HG02943 (cell line): ENCODE results near the gene BNIP3.
"Not testable (repeated sequence)": the region's sequence is repeated elsewhere in the genome, so short reads cannot be mapped to it uniquely, and the experiment has no call there.

Experiments used
- ATAC-seq: cut with Tn5 transposase; IDR thresholded peaks from one replicate; pipeline ENCODE4 v1.9.1; 2021; ENCODE audit warnings: mild to moderate bottlenecking, low read depth, moderate library complexity; ENCODE audit not compliant: unreplicated experiment

BNIP3 gene

GRCh38 chr10:132003282-132003924, 21.7 kb upstream of the BNIP3 start:
- ATAC-seq: no peak

DNA sequence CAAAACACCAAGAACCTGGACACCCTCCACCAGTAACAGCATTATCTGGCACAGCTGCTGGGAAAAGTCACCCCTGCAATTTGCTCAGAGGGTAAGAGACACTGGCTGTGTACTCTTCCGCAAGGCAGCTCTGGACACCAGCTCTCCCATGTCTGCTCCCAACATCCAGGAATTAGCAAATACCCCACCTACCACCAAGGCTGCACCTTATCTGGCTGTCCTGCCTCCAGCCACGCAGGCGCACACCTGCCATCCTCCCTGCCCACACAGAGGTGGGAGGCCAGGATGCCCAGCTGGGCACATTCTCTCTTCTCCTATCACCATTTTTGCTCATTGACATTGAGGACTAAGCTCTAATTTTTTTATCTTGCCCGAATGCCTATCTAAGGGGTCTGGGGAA, 20.3 kb upstream of the BNIP3 start:
- ATAC-seq: no peak

GRCh38 chr10:132001238-132001972, 19.7 kb upstream of the BNIP3 start:
- no peak for ATAC-seq

DNA sequence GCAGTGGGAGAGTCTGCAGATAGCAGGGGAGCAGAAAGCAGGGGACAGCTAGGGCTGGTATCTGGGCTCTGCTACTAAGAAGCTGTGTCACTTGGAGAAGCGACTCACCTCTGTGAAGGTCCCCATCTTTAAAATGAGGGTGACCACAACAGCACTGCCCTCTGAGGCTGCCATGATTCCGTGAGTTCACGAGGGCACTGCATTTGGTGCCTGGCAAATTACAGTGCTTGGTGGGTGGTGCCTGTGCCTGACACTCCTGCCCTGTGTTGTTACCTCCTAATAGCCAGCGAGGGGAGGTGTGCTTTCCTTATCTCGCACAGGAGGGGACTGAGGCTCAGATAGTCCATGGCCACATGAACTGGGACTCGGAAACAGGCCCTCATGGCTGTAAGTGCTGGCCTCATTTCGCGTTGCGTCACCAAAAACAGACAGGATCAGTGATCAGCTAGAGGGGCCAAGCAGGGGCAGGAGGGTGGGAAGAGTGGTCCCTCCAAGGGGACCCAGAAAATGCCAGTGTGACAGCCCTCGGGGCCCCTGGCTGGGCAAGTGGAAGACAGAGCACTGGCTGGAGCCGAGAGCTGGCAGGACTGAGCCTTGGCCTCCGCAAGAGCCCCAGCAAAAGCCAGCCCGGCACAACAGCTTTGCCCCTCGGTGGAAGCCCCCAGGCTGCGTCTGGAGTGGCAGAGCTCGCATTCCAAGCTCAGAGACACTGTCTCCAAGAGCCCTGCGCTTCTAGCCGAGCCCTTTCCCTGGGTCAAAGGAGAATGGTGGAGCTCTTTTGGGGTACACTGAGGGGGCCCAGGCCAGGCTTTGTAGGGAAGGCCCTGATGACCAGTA, 17.3 kb upstream of the BNIP3 start:
- no peak for ATAC-seq

DNA sequence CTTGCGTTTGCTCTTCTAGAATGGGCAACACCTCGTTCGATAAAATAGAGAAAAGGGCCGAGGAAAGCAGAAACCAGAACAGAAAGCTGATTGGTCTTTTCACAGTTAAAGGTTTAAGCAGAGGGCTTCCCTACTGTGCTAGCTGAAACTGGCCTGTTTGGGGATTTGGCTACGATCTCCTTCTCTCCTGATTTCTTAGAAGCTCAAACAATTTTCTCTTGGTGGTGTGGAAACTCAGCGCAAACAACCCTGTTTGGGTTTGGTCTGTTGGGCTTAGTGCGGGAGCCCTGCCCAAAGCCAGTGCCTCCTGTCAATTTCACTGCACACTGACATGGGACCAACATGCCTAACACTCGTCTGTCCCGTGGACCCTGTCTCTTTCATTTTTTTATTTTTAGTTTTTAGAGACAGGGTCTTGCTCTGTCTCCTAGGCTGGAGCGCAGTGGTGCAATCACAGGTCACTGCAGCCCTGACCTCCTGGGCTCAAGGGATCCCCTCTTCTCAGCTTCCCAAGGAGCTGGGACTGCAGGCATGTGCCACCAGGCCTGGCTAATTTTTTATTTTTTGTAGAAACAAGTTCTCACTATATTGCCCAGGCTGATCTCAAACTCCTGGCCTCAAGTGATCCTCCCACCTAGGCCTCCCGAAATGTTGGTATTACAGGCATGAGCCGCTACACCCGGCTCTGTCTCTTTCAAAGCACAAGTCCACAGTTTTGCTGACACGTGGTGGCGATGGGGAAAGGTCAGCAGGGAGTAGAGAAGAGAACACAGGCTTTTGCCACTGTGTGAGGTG, 16.5 kb upstream of the BNIP3 start:
- ATAC-seq: no peak

- no peak for ATAC-seq
Observed at GRCh38 chr10:131997366-131998049, 15.8 kb upstream of the BNIP3 start.

DNA sequence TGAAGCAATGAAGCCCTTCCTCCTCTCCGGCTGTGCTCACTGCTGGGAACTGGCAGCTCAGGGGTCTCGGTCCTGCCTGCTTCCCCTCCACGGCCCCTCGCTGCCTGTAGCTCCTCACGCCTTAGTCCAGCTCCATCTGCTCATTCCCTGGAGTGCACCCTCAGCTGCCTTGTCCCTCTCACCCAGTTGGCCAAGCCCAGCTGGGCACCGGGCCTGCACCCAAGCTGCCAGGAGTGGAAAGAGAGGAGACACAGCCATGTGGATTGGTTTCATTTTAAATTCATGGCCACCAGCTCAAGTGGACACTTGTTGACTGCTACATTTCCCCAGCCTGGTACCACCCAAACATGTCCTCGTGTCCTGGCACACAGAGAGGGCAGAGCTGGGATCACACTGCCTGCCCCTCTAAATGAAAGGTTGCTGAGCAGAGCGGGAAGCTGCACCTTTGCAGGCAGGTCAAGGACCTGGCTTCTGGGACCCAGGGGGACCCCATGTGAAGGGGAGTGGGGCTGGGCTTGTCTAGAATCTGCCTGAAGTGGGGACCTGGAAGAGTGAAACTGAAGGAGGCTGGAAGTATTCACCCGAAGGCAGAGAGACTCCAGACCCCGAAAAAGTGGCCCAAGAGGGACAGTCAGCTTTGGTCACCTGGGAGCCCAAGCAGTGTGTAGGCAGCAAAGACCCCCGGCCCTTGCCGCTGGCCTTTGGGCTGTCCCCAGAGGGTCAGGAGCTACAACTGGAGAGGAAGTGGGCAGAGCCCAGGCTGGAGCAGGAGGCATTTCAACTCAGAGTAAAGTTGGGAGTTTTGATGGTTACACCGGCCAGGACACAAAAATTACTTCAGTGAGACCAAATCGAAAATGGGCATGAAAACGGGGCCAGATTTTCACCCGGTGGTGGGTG, 15.0 kb upstream of the BNIP3 start:
- ATAC-seq: no peak

DNA sequence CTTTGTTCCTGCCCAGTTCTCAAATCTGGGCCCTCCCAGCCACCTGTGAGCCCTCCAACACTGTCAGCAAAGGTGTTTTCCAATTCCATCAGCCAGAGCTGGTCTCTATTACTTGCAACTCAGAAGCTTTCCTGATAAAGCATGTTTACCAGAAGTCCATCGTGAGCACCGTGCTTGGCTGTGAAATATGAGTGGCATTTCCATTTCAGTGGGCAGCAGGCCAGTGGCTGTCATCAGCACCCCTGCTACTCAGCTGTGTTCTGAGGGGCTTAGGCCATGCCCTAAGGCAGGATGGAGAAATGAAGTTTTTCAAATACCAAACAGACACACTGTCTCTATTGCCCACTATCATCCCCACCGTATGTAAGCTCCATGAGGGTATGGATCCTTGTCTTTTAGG, 12.7 kb upstream of the BNIP3 start:
- ATAC-seq: no peak

DNA sequence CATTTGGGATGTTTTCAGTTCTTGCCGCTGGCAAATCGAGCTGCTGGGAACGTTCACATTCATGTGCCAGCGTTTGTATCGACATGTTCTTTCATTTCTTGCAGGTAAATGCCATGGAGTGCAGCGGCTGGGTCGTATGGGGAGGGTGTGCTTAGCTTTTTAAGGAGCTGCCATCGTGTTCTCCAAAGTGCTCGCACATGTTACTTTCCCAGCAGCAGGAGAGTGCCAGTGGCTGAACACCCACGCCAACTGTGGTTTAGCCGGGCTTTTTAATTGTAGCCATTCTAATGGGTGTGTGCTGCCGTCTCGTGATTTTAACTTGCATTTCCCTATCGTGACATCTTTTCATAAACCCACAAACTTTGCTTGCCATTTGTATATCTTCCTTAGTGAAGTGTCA, 11.6 kb upstream of the BNIP3 start:
- ATAC-seq: no peak

- ATAC-seq: no peak
Observed at GRCh38 chr10:131991726-131992125, 10.0 kb upstream of the BNIP3 start.

- ATAC-seq: not testable (repeated sequence)
Observed at GRCh38 chr10:131987786-131988185, 6.1 kb upstream of the BNIP3 start.

DNA sequence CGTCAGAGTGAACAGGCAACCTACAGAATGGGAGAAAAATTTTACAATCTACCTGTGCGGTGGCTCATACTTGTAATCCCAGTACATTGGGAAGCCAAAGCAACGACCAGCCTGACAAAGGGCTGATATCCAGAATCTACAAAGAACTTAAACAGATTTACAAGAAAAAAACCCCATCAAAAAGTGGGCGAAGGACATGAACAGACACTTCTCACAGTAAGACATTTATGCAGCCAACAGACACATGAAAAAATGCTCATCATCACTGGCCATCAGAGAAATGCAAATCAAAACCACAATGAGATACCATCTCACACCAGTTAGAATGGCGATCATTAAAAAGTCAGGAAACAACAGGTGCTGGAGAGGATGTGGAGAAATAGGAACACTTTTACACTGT, 5.6 kb upstream of the BNIP3 start:
- not testable (repeated sequence) for ATAC-seq

- not testable (repeated sequence) for ATAC-seq
Observed at GRCh38 chr10:131986851-131987250, 5.1 kb upstream of the BNIP3 start.

DNA sequence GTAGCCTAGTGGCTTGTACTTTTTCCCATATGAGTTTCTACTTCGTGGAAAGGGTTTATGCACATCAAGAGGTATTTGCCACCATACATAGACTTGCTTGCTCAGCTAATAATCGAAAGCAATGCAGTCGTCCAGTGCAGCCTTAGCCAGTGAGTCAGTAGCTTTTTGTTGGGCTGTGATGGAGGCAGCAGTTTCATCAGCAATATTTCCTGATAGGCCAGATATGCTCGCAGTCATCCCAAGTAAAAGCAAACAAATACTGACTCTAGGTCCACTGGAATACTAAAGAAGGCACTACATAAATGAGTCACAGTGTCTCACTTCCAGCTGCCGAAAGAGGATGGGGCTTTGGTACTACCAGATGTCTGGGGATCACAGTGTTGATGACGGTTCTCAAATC, 2.1 kb upstream of the BNIP3 start:
- ATAC-seq: no peak

DNA sequence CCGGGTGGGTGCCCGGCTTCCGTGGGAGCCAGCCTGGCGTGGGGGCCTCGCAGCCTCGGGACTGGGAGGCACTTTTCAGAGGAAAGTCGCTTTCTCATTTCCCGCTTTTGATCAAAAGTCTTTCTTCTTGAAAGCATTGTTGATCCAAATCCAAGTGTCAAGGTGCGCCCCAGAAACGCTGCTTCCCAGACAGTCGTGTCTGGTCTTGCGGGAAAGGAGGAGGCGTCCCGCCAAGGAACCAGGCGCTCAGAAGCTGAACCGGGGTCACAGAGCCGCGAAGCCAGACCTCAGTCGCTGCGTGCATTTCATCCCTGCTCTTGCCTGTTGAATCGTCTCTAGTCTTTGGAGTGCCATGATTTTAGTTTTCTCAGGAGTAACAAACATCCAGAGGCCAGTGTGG, 1.1 kb upstream of the BNIP3 start:
- ATAC-seq: no peak

GRCh38 chr10:131982185-131982756, 548 bp upstream of the BNIP3 start:
- ATAC-seq: peak; percentile 24

DNA sequence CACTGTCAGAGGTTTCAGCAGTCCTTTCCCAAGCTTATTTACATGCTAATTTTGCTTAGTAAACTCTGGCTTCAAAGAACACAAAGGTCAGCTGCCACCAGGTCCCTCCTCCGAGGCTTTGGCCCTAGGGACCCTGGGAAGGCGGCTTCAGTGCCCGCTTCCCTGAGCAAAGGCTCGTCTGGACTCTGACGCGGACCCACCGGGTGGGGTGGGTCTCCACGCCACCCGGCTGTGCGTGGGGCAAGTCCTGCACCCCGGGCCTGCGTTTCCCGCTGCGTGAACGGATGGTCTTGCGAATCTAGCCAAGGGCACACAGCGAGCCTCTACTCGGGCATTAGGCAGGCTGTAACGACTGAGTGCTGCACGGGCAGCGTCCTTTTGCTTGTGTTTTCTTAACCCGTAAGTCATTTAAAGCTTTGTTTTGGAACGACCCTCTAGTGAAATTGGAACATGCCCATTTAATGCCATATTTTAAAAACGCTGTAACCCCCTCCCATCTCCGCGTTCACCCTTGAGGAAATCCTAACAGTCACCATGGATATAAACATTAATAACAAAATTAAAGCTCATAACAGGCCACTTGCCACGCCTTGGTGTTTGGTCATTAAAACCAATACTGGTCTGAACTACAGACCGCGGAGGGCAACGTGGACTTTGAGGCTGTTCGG, 828 bp downstream of the BNIP3 start:
- no peak for ATAC-seq

DNA sequence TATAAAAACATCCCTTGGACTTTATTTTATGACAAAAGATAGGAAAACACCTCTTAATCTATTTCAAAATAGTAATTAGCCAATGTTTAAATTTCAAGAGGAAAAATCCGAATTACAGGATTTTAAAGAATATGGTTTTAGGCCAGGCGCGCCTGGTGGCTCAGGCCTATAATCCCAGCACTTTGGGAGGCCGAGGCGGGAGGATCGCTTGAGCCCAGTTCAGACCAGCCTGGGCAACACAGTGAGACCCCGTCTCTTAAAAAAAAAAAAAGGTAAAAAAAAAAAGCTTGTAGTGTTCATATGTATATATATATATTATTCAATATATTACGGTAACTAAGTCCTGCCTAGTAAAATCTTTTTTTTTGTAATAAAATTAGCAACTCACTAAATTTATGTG, 1.4 kb downstream of the BNIP3 start:
- ATAC-seq: no peak
